Thoracic aorta (tissue), 2 donors: ENCODE data around the gene HK3. TPM values are rescaled to one million over a fixed set of nuclear protein-coding genes. Genes with fewer than 3 reads are reported as not detected.

Source experiments
- ATAC-seq: fragments of 150-250 bp; one replicate; pipeline ENCODE4 v1.8.0; 2017; ENCODE audit warnings: low read depth; ENCODE audit not compliant: insufficient number of reproducible peaks, low FRiP score
- DNase-seq: peaks from one replicate; pipeline ENCODE4 v3.0.0-alpha.2; 2020; ENCODE audit warnings: low spot score
- H3K27ac ChIP-seq, 2 donors: fragments of 200-600 bp; sonication (generic); 1 replicate in 1 of 2; 2 replicates in 1 of 2; pipeline ENCODE4 v1.5.1; 2016; ENCODE audit warnings: mild to moderate bottlenecking in 2 of 2, moderate library complexity in 2 of 2
- H3K27me3 ChIP-seq: fragments of 200-600 bp; sonication (generic); replicated peaks from 2 replicates; pipeline ENCODE4 v1.6.0; 2016; ENCODE audit warnings: mild to moderate bottlenecking; ENCODE audit not compliant: insufficient read depth
- H3K36me3 ChIP-seq: fragments of 200-600 bp; sonication (generic); one replicate; pipeline ENCODE4 v1.5.1; 2016
- H3K4me1 ChIP-seq, 2 donors: fragments of 200-600 bp; sonication (generic); 1 replicate in 1 of 2; 2 replicates in 1 of 2; pipeline versions ENCODE4 v1.5.1 to v1.6.0; 2016; ENCODE audit warnings: low read depth in 2 of 2, mild to moderate bottlenecking in 1 of 2; ENCODE audit not compliant: control insufficient read depth in 1 of 2
- H3K4me3 ChIP-seq: fragments of 200-600 bp; sonication (generic); 2 replicates; pipeline ENCODE4 v1.5.1; 2016; ENCODE audit warnings: mild to moderate bottlenecking
- H3K9me3 ChIP-seq: fragments of 200-600 bp; sonication (generic); 2 replicates; pipeline ENCODE4 v1.5.1; 2016
- CTCF ChIP-seq: fragments of 200-600 bp; sonication (generic); IDR thresholded peaks from one replicate; pipeline ENCODE4 v1.5.1; 2019; ENCODE audit warnings: antibody characterized with exemption
- total RNA-seq, 2 donors: library from RNA; depleted of rRNA; stranded (reverse); fragments of >200 nt; gene quantifications; one replicate each; pipeline versions ENCODE4 v1.1.0 to v1.2.3, GENCODE V29; 2016

HK3 gene
- total RNA-seq, 2 donors from 2014 or later, result 9.0 to 26.1 TPM

GRCh38 chr5:176845392-176845713 is 53.8 kb downstream of the HK3 start:
- H3K36me3 ChIP-seq, result no peaks in the 10 kb centered on the region
- ATAC-seq (no peak), DNase-seq (no peak)
- no peak overlapping the region for H3K27ac ChIP-seq
- H3K4me1 ChIP-seq, result no peaks in the 10 kb centered on the region
- H3K9me3 ChIP-seq, result no peaks in the 10 kb centered on the region
- no peak for TF ChIP-seq CTCF
- H3K4me3 ChIP-seq, result no peak overlapping the region
- H3K27me3 ChIP-seq, result no peaks in the 10 kb centered on the region

- H3K4me3 ChIP-seq, result no peak overlapping the region
- no peak for ATAC-seq
- no peaks in the 10 kb centered on the region for H3K27me3 ChIP-seq
- no peak for DNase-seq
- H3K27ac ChIP-seq, result no peak overlapping the region
- no peak for TF ChIP-seq CTCF
- H3K36me3 ChIP-seq, result no peaks in the 10 kb centered on the region
- H3K9me3 ChIP-seq, result no peaks in the 10 kb centered on the region
- no peaks in the 10 kb centered on the region for H3K4me1 ChIP-seq
Measured at GRCh38 chr5:176844706-176845391, 54.3 kb downstream of the HK3 start.

- ATAC-seq (no peak), DNase-seq (no peak)
- TF ChIP-seq CTCF, result no peak
- H3K9me3 ChIP-seq, result no peaks in the 10 kb centered on the region
- no peaks in the 10 kb centered on the region for H3K27me3 ChIP-seq
- no peaks in the 10 kb centered on the region for H3K36me3 ChIP-seq
- H3K4me1 ChIP-seq, result no peaks in the 10 kb centered on the region
- no peak overlapping the region for H3K27ac ChIP-seq
- H3K4me3 ChIP-seq, result no peak overlapping the region
Measured at GRCh38 chr5:176844281-176844680, 54.9 kb downstream of the HK3 start.

- no peak for ATAC-seq
- TF ChIP-seq CTCF, result no peak
- Histone ChIP-seq H3K27ac (no peak overlapping the region), H3K4me1 (no peaks in the 10 kb centered on the region), H3K9me3 (no peaks in the 10 kb centered on the region), H3K36me3 (no peaks in the 10 kb centered on the region), H3K27me3 (no peaks in the 10 kb centered on the region), H3K4me3 (no peak overlapping the region)
- DNase-seq, result no peak
Measured at GRCh38 chr5:176843673-176844072, 55.5 kb downstream of the HK3 start.

- H3K4me1 ChIP-seq, result no peaks in the 10 kb centered on the region
- H3K9me3 ChIP-seq, result no peaks in the 10 kb centered on the region
- ATAC-seq (peak; percentile 48), DNase-seq (peak; percentile 27)
- no peak overlapping the region for H3K27ac ChIP-seq
- TF ChIP-seq CTCF, result no peak
- H3K27me3 ChIP-seq, result no peaks in the 10 kb centered on the region
- no peaks in the 10 kb centered on the region for H3K36me3 ChIP-seq
- H3K4me3 ChIP-seq, result no peak overlapping the region
Measured at GRCh38 chr5:176837707-176838115, 61.4 kb downstream of the HK3 start.
